WERI-Rb-1 (cell line): ENCODE results near the gene KSR1.

Experiments
- DNase-seq: peaks from one replicate; pipeline ENCODE4 v3.0.0-alpha.2; 2020
- H3K27ac ChIP-seq: fragments of 250-450 bp; sonication (Bioruptor Pico); 2 replicates; pipeline ENCODE4 v1.5.1; 2020; ENCODE audit warnings: mild to moderate bottlenecking, moderate library complexity
- H3K27me3 ChIP-seq: fragments of 250-450 bp; sonication (Bioruptor Pico); 2 replicates; pipeline ENCODE4 v1.5.1; 2021; ENCODE audit warnings: mild to moderate bottlenecking, low read depth, moderate library complexity; ENCODE audit not compliant: insufficient read depth, severe bottlenecking
- H3K36me3 ChIP-seq: fragments of 250-450 bp; sonication (Bioruptor Pico); 2 replicates; pipeline ENCODE4 v1.5.1; 2020; ENCODE audit warnings: mild to moderate bottlenecking, moderate library complexity
- H3K4me3 ChIP-seq: 2 replicates; pipeline ENCODE4 v1.5.1; 2011; ENCODE audit warnings: low read depth, mild to moderate bottlenecking, control low read depth, low read length
- H3K9me3 ChIP-seq: fragments of 250-450 bp; sonication (Bioruptor Pico); 2 replicates; pipeline ENCODE4 v1.5.1; 2021; ENCODE audit warnings: mild to moderate bottlenecking, moderate library complexity; ENCODE audit not compliant: severe bottlenecking
- CTCF ChIP-seq: IDR thresholded peaks from 2 replicates; pipeline ENCODE4 v1.5.1; 2011; ENCODE audit warnings: low read depth, mild to moderate bottlenecking, control low read depth, inconsistent platforms, low read length

Gene KSR1

GRCh38 chr17:27544350-27545131 lies 88.3 kb downstream of the KSR1 start:
- Histone ChIP-seq H3K36me3 (no peaks in the 10 kb centered on the region), H3K27ac (no peak overlapping the region), H3K4me3 (no peak overlapping the region), H3K27me3 (no peaks in the 10 kb centered on the region), H3K9me3 (no peaks in the 10 kb centered on the region)
- no peak for TF ChIP-seq CTCF
- no peak for DNase-seq

GRCh38 chr17:27545562-27546229 lies 89.4 kb downstream of the KSR1 start:
- no peak overlapping the region for H3K27ac ChIP-seq
- H3K4me3 ChIP-seq, result no peak overlapping the region
- H3K36me3 ChIP-seq, result peaks cover 2% of the 10 kb centered on the region
- TF ChIP-seq CTCF, result no peak
- H3K27me3 ChIP-seq, result no peaks in the 10 kb centered on the region
- no peak for DNase-seq
- no peaks in the 10 kb centered on the region for H3K9me3 ChIP-seq

- peaks cover 9% of the 10 kb centered on the region for H3K36me3 ChIP-seq
- H3K9me3 ChIP-seq, result no peaks in the 10 kb centered on the region
- no peaks in the 10 kb centered on the region for H3K27me3 ChIP-seq
- no peak overlapping the region for H3K27ac ChIP-seq
- no peak for TF ChIP-seq CTCF
- no peak overlapping the region for H3K4me3 ChIP-seq
- no peak for DNase-seq
Measured at GRCh38 chr17:27546624-27547300, 90.5 kb downstream of the KSR1 start.

- DNase-seq, result no peak
- H3K27me3 ChIP-seq, result no peaks in the 10 kb centered on the region
- H3K4me3 ChIP-seq, result no peak overlapping the region
- TF ChIP-seq CTCF, result no peak
- no peak overlapping the region for H3K27ac ChIP-seq
- H3K36me3 ChIP-seq, result peaks cover 10% of the 10 kb centered on the region
- H3K9me3 ChIP-seq, result no peaks in the 10 kb centered on the region
Measured at GRCh38 chr17:27547301-27547683, 91.0 kb downstream of the KSR1 start.

GRCh38 chr17:27548369-27548768 lies 92.1 kb downstream of the KSR1 start:
- peaks cover 16% of the 10 kb centered on the region for H3K36me3 ChIP-seq
- DNase-seq, result no peak
- no peak overlapping the region for H3K27ac ChIP-seq
- no peaks in the 10 kb centered on the region for H3K27me3 ChIP-seq
- H3K4me3 ChIP-seq, result no peak overlapping the region
- TF ChIP-seq CTCF, result no peak
- no peaks in the 10 kb centered on the region for H3K9me3 ChIP-seq
